Myocyte (in vitro differentiated cells): ENCODE data around the gene TRIM16. TPM values are rescaled to one million over a fixed set of nuclear protein-coding genes. Genes with fewer than 3 reads are reported as not detected.
"Not testable (repeated sequence)": the region's sequence is repeated elsewhere in the genome, so short reads cannot be mapped to it uniquely, and the experiment has no call there.

Experiments used
- DNase-seq: peaks from one replicate; pipeline ENCODE4 v3.0.0-alpha.2; 2012; ENCODE audit warnings: low read depth
- polyA plus RNA-seq: library from polyadenylated mRNA; unstranded; fragments of >200 nt; gene quantifications from one replicate; pipeline ENCODE4 v1.2.1, GENCODE V29; 2012; ENCODE audit warnings: missing spikeins
- total RNA-seq: library from RNA; depleted of rRNA; stranded (reverse); fragments of >200 nt; gene quantifications from 2 replicates; pipeline ENCODE4 v1.2.3, GENCODE V29; 2014

Gene TRIM16
- 62.9 and 77.9 TPM in 2 replicates for total RNA-seq
- 103 TPM for polyA plus RNA-seq

DNA sequence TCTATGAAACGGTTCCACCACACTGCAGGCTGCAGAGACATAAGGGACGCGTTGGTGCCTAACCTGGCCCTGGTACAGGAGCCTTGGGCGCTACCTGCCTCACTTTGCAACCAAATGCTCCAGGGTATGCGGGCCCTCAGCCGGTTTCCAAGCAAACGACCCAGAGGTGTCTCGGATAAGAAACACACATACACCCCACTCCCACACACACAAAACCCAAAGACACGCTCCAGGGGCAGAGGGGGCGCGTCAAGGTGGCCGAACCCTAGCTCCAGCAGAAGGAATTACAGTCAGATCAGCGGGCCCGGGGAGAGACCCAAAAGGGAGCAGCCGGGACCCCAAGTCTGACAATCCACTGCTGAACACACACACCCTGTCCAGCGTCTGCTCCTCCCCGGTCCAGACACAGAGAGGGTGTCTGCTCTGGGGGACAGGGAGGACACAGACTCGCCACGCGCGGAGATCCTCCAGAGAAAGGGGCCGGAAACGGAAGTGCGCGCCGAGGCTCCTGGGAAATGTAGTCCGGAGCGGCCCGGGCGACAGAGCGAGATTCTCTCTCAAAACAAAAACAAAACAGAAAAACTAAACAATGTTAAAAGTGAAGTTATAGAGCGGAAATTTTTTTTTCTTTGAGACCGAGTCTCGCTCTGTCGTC is at the start of gene TRIM16:
Gene TRIM16 (minus strand): TSS at position 488 of the 655 bp plus-strand sequence. CDS start 32,702 bp downstream, outside the sequence.
- DNase-seq, result peak; percentile 78

DNA sequence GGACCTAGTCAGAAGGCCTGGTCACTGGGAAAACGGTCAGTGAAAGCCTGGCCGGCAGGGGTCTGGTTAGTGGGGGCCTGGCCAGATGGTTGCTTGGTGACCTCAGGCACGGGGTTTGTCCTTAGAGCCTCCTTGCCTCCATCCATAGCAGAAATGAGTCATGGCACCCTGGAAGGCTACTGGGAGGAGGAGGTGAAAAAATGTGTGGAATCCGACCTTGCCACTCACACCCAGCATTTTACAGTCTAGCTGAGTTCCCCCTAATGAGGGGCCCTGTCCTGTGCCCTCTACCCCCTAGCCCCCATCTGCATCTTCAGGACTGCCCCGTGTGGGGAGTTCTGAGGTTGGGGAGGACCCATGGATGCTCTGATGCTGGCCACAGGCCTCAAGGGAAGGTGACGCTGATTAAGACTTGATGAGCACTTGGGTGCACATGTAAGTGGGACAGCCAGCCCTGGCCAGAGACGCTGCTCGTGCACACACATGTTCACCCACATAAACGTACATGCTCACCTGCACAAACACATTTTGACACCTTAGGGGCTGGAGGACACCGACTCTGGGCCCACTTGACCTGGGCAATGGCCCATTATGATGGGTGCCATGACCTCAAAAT is 49.2 kb upstream of the TRIM16 start:
- DNase-seq, result not testable (repeated sequence)

DNA sequence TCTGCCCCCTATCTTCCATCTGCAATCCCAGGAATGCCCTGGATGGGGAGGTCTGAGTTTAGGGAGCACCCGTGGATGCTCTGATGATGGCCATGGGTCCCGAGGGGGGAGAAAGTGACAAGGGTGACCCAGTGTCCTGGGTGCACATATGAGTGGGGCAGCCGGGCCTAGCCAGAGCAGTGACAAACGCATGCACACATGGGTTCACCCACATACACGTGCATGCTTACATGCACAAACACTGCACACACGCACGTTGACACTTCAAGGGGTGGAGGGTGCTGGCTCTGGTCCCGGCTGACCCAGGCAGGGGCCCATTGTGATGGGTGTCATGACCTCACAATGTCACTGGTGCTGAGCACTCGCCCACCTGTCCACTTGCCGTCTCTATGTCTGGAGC is 47.8 kb upstream of the TRIM16 start, which contains the start of gene TBC1D26:
Gene TBC1D26 (plus strand): TSS at position 384 of the 400 bp plus-strand sequence. CDS start 3,066 bp downstream, outside the sequence.
- DNase-seq, result not testable (repeated sequence)

DNA sequence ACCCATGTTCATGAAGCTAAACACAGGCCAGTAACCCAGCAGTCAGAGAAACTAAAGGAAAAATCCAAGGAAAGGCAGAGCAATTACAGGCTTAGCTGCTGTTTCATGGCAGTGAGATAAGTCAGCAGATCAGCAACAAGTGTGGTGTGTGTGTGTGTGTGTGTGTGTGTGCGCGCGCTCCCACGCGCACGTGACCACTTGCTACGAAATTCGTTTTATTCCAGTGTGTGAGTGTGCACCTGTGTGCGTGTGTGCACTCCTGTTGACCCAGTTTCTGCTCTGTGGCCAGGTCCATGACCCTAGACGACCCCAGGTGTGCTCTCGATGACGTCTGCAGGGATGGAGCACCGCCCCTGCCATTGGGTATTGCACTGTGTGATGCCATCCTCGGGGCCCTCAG is 46.4 kb upstream of the TRIM16 start:
- DNase-seq, result not testable (repeated sequence)

DNA sequence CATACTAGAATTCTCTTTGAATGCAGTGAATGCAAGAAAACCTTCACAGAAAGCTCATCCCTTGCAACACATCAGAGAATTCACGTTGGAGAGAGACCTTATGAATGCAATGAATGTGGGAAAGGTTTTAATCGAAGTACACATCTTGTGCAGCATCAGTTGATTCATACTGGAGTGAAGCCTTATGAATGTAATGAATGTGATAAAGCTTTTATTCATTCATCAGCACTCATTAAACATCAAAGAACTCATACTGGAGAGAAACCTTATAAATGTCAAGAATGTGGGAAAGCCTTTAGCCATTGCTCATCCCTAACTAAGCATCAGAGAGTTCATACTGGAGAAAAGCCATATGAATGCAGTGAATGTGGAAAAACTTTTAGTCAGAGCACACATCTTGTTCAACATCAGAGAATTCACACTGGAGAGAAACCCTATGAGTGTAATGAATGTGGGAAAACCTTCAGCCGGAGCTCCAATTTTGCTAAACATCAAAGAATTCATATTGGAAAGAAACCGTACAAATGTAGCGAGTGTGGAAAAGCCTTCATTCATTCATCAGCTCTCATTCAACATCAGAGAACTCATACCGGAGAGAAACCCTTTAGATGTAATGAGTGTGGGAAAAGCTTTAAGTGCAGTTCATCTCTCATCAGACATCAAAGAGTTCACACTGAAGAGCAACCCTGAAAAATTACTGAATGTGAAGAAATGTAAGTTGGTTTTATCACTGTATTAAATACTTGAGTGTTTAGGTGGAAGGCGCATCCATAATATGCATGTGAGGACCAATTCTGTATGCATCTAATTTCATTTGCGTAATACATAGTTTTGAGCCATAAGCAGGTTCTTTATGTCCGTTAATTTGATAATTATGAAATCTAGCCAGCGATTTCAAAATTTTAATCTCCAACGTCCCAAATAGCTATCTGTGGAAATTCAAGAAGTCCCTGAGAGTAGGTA is 32.8 kb upstream of the TRIM16 start:
- not testable (repeated sequence) for DNase-seq

DNA sequence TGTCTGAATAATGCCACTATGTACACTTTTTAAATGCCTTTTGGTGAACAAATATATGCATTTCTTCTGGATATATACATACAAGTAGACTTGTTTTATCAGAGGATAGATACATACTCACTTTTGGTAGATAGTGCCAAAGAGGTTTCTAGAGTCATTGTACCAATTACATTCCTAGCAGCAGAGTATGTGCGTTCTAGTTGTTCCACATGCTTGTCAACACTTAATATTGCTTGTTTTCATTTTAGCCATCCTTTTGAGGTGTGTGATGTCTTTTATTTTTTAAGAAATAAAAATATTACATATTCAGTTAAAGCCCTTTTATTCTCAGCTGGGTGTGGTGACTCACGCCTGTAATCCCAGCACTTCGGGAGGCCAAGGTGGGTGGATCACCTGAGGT is 24.8 kb upstream of the TRIM16 start:
- not testable (repeated sequence) for DNase-seq

DNA sequence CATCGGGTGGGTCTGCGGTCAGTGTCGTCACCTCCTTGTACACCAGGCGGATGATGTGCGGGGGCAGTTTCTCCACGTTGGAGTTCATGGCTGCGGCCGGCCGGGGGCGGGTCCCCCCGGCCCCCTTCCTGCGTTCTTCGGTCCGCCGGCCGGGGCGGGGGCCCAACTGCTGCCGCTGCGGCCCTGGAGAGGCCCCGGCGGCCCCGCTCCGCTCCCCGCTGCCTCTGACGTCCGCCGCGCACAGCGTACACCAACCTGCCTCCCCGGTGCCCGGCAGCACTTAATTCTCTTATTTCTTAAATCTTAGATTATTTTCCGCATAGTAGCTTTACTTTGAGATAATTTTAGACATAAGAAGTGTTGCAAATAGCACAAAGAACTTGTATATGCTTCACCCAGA is 20.7 kb upstream of the TRIM16 start:
- DNase-seq, result not testable (repeated sequence)

DNA sequence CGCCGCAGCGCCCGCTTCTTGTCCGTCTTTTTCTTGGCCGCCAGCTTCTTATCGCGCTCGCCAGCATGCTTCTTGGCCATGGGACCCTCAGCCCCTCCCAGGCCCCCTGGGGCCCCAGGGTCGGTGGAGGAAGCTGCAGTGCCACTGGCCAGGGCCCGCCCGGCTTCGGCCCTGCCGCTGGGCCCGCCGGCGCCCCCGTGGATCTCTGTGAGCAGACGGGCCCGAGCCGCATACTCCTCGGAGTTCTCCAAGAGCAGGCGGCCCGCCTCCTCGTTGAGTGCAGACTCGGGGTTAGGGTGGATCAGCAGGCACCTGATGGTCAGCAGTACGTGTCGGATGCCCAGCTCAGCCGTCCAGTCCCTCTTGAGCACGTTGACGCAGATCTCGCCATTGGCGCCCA is 20.1 kb upstream of the TRIM16 start:
- DNase-seq, result not testable (repeated sequence)

DNA sequence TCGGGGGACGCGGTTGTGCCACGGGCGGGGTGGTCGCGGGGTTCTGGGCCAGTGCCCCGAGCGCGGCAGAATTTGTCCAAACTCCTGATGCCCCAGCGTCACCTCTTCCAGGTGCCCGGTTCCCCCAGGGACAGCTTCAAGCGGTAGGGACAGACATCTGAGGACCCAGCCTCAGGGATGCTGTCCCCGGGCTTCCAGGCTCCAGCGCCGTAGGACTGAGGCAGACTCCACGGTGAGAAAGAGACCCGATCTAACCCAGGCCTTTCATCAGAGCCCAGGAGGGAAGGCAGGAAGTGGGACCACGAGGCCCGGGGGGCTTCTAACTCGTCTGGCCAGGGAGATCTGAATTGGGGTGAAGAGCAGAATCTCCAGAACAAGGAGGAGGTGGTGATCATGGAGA is 15.8 kb upstream of the TRIM16 start:
- DNase-seq, result not testable (repeated sequence)

DNA sequence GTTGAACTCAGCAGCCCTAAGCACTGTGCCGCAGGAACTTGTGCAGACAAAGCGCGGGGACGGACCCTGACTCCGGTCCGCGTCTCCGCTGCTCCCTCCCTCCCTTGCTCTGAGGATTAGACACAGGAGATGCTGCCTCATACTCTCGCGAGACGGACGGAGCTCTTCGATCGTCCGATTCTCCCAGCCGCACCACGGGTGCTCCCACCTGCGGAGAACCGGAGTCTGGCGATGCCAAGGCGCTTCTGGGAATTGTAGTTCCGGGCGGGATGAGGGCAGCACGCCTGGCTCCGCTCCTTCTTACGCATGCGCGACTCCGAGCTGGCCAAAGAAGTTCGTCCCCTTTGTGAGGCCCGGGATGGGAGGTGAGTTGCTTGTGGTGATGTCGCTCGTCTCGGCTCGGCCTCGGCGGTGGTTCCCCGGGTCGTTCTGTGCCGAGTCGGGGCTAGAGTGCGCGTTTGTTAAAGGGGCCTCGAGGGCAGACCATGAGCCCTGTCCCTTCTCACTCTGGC is 15.4 kb upstream of the TRIM16 start, which contains the start of gene ZNF286A:
Gene ZNF286A (plus strand): TSS at position 340 of the 512 bp plus-strand sequence. CDS start 578 bp downstream, outside the sequence.
- peak; percentile 100 for DNase-seq

DNA sequence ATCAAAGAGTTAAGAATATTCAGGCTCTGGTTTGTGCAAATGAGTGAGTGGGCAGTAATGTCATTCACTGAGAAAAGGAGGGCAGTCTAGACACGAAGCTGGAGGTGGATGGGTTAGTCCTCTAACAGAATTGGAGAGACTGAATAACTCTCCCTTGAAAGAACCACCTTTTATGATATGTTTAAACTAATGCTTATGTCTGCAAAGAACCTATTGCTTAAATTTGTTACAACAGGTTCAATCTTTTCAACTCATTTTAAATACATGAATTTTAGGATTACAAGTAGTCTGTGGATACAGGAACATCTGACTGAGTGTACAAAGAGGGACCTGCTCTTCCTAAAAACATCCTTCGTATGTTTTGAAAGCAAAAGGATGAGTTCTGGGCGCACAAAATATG is 14.9 kb upstream of the TRIM16 start:
- peak; percentile 3 for DNase-seq

DNA sequence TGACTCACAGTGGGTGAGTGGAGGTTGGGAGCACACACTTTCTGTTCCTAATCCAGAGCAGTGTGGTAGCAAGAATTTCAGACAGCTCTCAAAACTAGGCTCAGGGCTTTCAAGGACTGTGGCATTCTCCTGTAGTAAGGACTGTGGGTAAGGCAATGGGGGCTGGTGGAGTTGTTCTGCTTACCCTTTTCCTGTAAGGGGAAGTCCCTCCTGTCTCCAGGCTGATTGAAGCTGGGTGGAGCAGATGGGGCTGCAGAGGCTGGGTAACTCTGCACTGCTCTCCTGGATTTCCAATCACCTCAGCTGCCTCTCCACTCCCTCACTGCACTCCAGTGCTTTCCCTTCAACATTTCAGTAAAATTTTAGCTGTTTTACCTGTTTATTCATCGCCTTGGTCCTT is 3.4 kb upstream of the TRIM16 start:
- DNase-seq, result not testable (repeated sequence)

DNA sequence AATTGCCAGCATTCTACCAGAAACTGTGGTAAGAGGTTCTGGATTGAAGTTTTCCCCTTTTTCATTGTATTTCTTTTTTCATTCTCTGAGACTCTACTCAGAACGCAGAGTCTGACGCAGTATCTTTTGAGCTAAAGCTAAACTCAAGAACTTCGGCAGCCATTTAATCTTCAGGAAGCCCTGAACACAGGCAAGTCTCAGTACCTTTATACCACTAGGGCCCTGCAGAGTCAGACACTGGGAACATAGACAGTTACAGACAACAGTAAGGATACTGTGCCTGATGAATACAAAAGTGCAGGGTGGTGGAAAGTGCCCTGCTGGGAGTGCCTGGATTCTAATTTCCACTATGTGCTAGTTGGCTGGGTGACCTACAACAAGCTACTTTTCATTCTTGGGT is 976 bp downstream of the TRIM16 start:
- not testable (repeated sequence) for DNase-seq

DNA sequence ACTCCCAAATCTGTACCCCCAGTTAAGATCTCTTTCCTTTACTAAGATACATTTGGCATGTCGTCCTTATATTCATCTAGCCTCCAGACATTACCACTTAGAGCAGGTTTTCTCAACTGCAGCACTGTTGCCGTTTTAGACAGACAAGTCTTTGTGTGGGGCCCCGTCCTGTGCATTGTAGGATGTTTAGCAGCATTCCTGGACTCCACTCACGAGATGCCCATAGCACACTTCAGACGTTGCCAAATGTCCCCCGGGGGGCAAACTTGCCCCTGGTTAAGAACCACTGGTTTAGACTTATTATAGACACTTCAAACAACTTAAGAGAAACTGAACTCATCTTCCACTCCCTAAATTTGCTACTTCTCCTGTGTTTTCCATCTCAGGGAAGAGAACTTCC is 8.1 kb downstream of the TRIM16 start:
- not testable (repeated sequence) for DNase-seq

DNA sequence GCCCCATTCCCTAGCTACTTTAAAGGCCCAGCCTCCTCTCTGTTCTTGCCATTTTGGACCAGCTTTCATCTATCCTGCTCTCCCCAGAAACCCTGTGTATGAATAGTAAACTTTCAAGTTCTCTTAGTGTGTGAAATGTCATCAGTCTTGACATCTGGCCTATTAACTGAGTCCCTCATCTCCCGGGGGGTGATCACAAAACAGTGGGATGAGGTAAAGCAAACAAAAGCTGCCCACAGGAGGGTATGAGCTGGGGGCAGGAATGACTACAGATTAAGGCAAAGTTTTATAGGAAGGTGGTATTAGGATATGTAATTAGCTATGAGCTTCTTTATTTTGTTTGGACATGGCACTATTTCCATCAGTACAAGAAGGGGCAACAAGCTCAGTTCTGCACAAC is 9.5 kb downstream of the TRIM16 start:
- DNase-seq, result not testable (repeated sequence)

DNA sequence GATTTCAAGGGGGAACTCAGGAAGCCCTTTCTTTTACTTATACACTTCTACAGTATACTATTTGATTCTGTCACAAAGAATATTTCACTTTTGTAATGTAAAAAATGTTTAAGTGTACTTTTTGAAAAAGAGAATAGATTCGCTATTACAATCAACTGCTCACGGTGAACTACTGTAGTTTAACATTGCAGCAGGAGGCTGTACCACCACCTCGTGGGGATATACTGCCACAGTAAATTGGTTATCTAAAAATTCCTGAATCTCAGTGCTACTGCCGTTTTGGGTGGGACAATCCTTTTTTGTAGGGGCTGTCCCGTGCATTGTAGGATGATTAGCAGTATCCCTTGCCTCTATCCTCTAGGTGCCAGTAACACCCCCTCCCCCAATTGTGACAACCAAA is 14.6 kb downstream of the TRIM16 start:
- DNase-seq, result not testable (repeated sequence)

DNA sequence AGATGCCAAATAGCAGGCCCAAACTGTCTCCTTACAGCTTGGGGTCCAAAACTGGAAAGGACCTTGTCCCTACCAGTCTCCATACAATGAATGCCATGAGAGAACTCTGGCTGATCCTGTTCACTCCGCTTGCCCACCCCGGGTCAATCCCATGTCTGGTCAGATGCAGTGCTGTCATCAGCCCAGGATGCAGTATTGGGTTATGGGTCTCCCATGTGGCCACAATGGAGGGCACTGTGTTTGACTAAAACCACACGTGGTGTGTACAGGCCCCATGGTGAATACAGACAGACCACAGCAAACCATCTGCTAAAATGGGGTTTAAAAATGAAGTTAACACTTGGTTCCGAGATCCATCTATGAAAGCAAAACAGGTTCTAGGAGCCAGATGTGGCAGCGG is 20.4 kb downstream of the TRIM16 start:
- DNase-seq, result peak; percentile 77

DNA sequence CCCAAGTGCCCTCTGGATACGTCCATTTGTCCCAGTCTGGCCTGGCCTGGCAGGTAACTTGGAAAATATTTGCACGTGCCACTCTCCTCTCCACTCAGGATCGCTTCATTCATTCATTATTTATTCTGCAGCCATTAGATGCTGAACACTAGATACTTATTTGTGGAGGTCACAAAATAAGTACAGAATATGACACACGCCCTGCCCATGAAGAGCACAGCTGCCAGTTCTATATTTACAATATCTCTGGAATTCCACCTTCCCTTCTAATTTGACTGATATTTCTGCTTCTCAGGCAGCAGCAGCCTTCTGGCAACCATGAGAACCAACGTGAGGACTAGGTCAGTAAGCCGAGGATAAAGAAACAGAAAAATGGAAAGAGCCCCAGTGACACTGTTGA is 20.9 kb downstream of the TRIM16 start:
- peak; percentile 57 for DNase-seq

DNA sequence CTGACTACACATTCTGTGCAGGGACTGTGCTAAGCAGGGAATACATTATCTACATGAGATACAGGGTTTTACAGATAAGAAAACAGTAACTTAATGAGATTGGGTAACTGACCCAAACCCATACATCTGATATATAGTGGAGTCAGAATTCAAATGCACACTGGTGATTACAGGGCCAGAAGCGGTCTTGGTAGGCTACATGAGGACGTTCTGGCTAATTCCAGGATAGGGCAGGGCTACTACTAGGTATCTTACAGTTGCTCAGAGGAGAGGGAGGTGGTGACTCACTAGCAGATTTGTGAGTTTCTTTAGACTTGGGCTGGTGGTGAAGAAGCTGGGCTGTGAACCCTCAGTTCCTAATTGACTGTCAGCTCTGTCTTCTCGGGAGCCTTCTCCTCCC is 21.4 kb downstream of the TRIM16 start:
- DNase-seq, result peak; percentile 45

DNA sequence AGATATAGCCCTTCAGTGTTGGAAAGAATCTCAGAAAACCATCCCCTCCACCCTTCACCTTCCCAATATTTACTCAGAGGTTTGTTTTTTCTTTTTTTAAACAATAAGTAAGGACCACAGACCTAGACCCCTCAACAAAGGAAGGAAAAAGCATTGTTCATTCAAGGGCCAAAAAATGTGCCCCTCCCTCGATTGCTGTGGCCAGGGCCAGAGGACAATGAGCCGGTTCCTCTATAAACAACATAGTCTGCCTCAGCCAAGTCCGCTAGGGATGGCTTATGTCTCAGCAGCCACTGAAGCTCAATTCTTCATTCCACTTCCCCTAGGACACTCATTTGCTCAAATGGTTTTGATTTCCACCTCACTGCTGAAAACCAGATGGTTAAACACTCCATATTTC is 24.0 kb downstream of the TRIM16 start:
- no peak for DNase-seq

DNA sequence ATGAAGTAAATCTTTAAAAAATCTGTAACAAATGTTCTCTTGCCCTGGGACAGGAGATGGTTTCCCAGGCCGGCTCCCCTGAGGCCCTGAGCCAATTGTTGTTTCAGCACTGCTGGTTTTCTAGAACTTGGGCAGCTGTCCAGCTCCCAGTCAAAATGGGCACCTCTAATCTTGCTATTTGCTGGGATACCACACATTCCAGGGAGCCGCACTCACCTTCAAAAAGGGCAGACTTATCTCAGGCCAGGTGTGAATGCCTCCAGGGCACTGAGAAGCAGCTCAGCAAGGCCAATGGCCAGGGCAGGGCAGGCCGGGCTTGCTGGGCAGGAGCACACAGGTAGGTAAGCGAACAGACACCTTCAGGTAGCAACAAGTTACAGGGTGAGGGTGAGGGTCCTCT is 24.4 kb downstream of the TRIM16 start:
- DNase-seq, result peak; percentile 75
